OCI-LY7 (cell line): ENCODE measurements around the gene OR10A6. TPM values are rescaled to one million over a fixed set of nuclear protein-coding genes. Genes with fewer than 3 reads are reported as not detected.

Experiments used
- BruUV-seq: library from RNA; stranded (reverse); fragments of 400-500 nt; replicated peaks from 2 replicates; lab custom pipeline; 2021; lab: Mats Ljungman, UMichigan
- CTCF ChIA-PET: fragments of 300-600 bp; sonication (Branson Sonifier 250); formaldehyde crosslinking; loops from one replicate; lab custom pipeline; 2022; ENCODE audit warnings: antibody characterized with exemption; ENCODE audit not compliant: unreplicated experiment; lab: Charles Lee
- POLR2A ChIA-PET: fragments of 300-600 bp; sonication (Branson Sonifier 250); formaldehyde crosslinking; loops from one replicate; lab custom pipeline; 2022; ENCODE audit warnings: antibody characterized with exemption; lab: Charles Lee
- DNase-seq: peaks from one replicate; pipeline ENCODE4 v3.0.0-alpha.2; 2015; ENCODE audit warnings: low spot score
- H2AFZ ChIP-seq: fragments of 200-600 bp; sonication (generic), shearing (Covaris generic); 2 replicates; pipeline ENCODE4 v1.6.1; 2014; ENCODE audit warnings: mild to moderate bottlenecking, antibody characterized with exemption, low read length, moderate library complexity
- H3K27ac ChIP-seq: fragments of 200-600 bp; sonication (generic); 2 replicates; pipeline ENCODE4 v1.5.1; 2014; ENCODE audit warnings: mixed run types, low read depth, mild to moderate bottlenecking, moderate library complexity, low read length, inconsistent platforms; ENCODE audit not compliant: poor library complexity, severe bottlenecking
- H3K36me3 ChIP-seq: fragments of 200-600 bp; sonication (generic); 2 replicates; pipeline ENCODE4 v1.6.1; 2014; ENCODE audit warnings: mild to moderate bottlenecking, antibody characterized with exemption, low read length, moderate library complexity, mixed read lengths; ENCODE audit not compliant: insufficient read depth
- H3K4me1 ChIP-seq: fragments of 200-600 bp; sonication (generic); 2 replicates; pipeline ENCODE4 v1.5.1; 2014; ENCODE audit warnings: mild to moderate bottlenecking, low read length; ENCODE audit not compliant: insufficient read depth, poor library complexity, severe bottlenecking
- H3K4me2 ChIP-seq: fragments of 200-600 bp; sonication (generic); 2 replicates; pipeline ENCODE4 v1.6.1; 2014; ENCODE audit warnings: mild to moderate bottlenecking, low read length
- H3K4me3 ChIP-seq: fragments of 200-600 bp; sonication (generic); 2 replicates; pipeline ENCODE4 v1.5.1; 2014; ENCODE audit warnings: mild to moderate bottlenecking, low read depth, low read length; ENCODE audit not compliant: poor library complexity, severe bottlenecking
- H3K79me2 ChIP-seq: fragments of 200-600 bp; sonication (generic); 2 replicates; pipeline ENCODE4 v1.6.1; 2016; ENCODE audit warnings: low read depth, mild to moderate bottlenecking, low read length, moderate library complexity, mixed read lengths; ENCODE audit not compliant: insufficient read depth
- H3K9me2 ChIP-seq: fragments of 200-600 bp; sonication (generic); 2 replicates; pipeline ENCODE4 v1.6.1; 2016; ENCODE audit warnings: mild to moderate bottlenecking, low read length, mixed read lengths; ENCODE audit not compliant: insufficient read depth
- H3K9me3 ChIP-seq: fragments of 200-600 bp; sonication (generic); 2 replicates; pipeline ENCODE4 v1.6.1; 2014; ENCODE audit warnings: mild to moderate bottlenecking, mixed run types, low read length, mixed read lengths
- H4K20me1 ChIP-seq: fragments of 200-600 bp; sonication (generic); 2 replicates; pipeline ENCODE4 v1.6.1; 2014; ENCODE audit warnings: mild to moderate bottlenecking, antibody characterized with exemption, low read length, moderate library complexity, mixed read lengths; ENCODE audit not compliant: insufficient read depth
- EZH2phosphoT487 ChIP-seq: fragments of 200-600 bp; sonication (generic); IDR thresholded peaks from 2 replicates; pipeline ENCODE4 v1.6.1; 2018; ENCODE audit warnings: low read depth, borderline replicate concordance, mild to moderate bottlenecking, mixed run types, antibody characterized with exemption, low read length, moderate library complexity, mixed read lengths
- intact Hi-C: fragments of 100-400 bp; cut with micrococcal nuclease; formaldehyde crosslinking; loops from one replicate; pipeline ENCODE4 v1.10.0; 2022; ENCODE audit not compliant: unreplicated experiment
- total RNA-seq, 2 experiments: library from RNA; depleted of rRNA in 1 of 2; stranded (reverse); fragments of >200 nt in 1 of 2; shearing (Covaris generic) in 1 of 2; gene quantifications; 2 replicates each; pipeline ENCODE4 v1.2.3, GENCODE V29; 2014 to 2022
- TF ChIP-seq, protein P1 (sequence below): fragments of 200-600 bp; sonication (generic); conservative IDR thresholded peaks from 2 replicates; pipeline ENCODE4 v1.5.1; 2014; ENCODE audit warnings: mild to moderate bottlenecking, antibody characterized with exemption, low read length, moderate library complexity, mixed read lengths

OR10A6 gene
- total RNA-seq, 2 experiments from 2014 or later: not detected

DNA sequence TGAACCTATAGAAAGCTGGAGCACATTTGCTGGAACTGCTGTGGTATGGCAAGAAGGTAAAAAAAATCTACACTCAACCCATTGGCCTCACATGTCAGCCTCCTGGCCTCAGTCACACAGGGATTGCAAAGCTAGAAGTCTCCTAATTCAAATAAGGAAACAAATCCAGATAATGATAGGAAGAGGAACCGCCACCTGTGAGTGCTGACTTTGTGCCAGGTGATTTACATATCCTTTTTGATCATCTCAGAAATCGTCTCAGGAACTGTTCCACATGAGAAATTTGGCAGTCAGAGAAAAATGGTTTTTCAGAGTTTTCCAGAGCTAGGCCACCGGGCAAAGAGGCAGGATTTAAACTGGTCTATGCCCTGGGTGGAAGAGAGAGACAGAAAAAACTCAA is 33.2 kb upstream of the OR10A6 start:
- Histone ChIP-seq H2AFZ (peak overlapping the region; percentile 79), H3K4me3 (peak overlapping the region; percentile 14), H3K36me3 (no peaks in the 10 kb centered on the region), H3K4me1 (peaks cover 25% of the 10 kb centered on the region), H3K79me2 (no peaks in the 10 kb centered on the region), H3K9me3 (no peaks in the 10 kb centered on the region), H4K20me1 (no peaks in the 10 kb centered on the region), H3K9me2 (no peaks in the 10 kb centered on the region), H3K4me2 (peak overlapping the region; percentile 69), H3K27ac (peak overlapping the region; percentile 28)
- CTCF ChIA-PET: no interaction called here
- TF ChIP-seq EZH2phosphoT487: no peak
- POLR2A ChIA-PET: interaction anchor here (0.7 to 1.6 kb wide), 4 partner anchors 11 to 1239 kb away, joined by 3 to 4 read pairs (median 4); no protein-coding TSS in a partner anchor
- intact Hi-C loops: no loop called here
- peak; percentile 57 for DNase-seq
- BruUV-seq: no TSS peak

- BruUV-seq: no TSS peak
- H2AFZ ChIP-seq: no peak overlapping the region
- POLR2A ChIA-PET: no interaction called here
- H3K9me3 ChIP-seq: peaks cover 6% of the 10 kb centered on the region; the same call in 1 of the 2 replicates
- no peaks in the 10 kb centered on the region for H3K9me2 ChIP-seq
- no peaks in the 10 kb centered on the region for H3K36me3 ChIP-seq
- H4K20me1 ChIP-seq: no peaks in the 10 kb centered on the region
- no peak overlapping the region for H3K27ac ChIP-seq
- H3K4me2 ChIP-seq: no peak overlapping the region
- intact Hi-C loops: no loop called here
- CTCF ChIA-PET: no interaction called here
- no peaks in the 10 kb centered on the region for H3K4me1 ChIP-seq
- TF ChIP-seq EZH2phosphoT487: no peak
- DNase-seq: no peak
- no peaks in the 10 kb centered on the region for H3K79me2 ChIP-seq
- no peak overlapping the region for H3K4me3 ChIP-seq
These were observed 24.1 kb upstream of the OR10A6 start for GRCh38 chr11:7955191-7955590.

DNA sequence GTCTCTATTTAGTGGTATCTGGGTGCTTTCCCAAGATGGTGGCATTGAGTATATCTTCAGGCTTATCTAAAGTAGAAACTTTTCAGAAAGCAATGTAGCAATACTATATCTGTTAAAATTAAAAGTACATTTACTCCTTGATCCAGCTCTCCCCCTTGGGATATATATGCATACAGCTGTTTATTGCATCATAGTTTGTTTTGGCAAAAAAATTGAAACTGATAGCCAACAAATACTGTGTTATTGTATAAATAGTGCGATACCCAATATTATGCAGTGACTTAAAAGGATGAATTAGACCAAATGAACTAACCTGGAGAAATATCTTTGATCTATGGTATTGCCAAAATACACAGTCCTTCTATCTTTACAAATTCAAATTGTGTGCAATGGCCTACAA is 18.9 kb upstream of the OR10A6 start:
- Histone ChIP-seq H2AFZ (no peak overlapping the region), H3K9me3 (no peaks in the 10 kb centered on the region), H3K4me1 (no peaks in the 10 kb centered on the region), H3K4me3 (no peak overlapping the region), H3K79me2 (no peaks in the 10 kb centered on the region), H3K9me2 (no peaks in the 10 kb centered on the region), H3K4me2 (no peak overlapping the region), H3K27ac (no peak overlapping the region), H4K20me1 (no peaks in the 10 kb centered on the region), H3K36me3 (no peaks in the 10 kb centered on the region)
- no TSS peak for BruUV-seq
- POLR2A ChIA-PET: interaction anchor here (0.6 to 1.4 kb wide), 3 partner anchors 10 to 96 kb away, joined by 3 to 4 read pairs (median 3); no protein-coding TSS in a partner anchor
- no peak for DNase-seq
- CTCF ChIA-PET: no interaction called here
- intact Hi-C loops: no loop called here
- no peak for TF ChIP-seq EZH2phosphoT487
- TF ChIP-seq, protein P1, sequence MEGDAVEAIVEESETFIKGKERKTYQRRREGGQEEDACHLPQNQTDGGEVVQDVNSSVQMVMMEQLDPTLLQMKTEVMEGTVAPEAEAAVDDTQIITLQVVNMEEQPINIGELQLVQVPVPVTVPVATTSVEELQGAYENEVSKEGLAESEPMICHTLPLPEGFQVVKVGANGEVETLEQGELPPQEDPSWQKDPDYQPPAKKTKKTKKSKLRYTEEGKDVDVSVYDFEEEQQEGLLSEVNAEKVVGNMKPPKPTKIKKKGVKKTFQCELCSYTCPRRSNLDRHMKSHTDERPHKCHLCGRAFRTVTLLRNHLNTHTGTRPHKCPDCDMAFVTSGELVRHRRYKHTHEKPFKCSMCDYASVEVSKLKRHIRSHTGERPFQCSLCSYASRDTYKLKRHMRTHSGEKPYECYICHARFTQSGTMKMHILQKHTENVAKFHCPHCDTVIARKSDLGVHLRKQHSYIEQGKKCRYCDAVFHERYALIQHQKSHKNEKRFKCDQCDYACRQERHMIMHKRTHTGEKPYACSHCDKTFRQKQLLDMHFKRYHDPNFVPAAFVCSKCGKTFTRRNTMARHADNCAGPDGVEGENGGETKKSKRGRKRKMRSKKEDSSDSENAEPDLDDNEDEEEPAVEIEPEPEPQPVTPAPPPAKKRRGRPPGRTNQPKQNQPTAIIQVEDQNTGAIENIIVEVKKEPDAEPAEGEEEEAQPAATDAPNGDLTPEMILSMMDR: no peak
